ENCODE results near the gene PSTPIP2.

DNA sequence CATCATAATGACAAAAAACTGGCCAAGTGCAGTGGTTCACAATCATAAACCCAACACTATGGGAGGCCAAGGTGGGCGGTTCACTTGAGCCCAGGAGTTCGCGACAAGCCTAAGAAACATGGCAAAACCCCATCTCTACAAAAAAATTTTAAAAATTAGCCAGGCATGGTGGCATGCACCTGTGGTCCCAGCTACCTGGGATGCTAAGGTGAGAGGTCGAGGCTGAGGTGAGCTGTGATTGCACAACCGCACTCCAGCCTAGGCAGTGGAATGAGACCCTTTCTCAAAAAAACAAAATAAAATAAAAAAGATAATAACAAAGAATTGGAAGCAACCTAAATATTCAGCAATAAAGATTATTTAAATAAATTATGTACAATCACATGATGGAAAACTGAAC is 21.8 kb downstream of the PSTPIP2 start:
- TF ChIP-seq, protein P1, sequence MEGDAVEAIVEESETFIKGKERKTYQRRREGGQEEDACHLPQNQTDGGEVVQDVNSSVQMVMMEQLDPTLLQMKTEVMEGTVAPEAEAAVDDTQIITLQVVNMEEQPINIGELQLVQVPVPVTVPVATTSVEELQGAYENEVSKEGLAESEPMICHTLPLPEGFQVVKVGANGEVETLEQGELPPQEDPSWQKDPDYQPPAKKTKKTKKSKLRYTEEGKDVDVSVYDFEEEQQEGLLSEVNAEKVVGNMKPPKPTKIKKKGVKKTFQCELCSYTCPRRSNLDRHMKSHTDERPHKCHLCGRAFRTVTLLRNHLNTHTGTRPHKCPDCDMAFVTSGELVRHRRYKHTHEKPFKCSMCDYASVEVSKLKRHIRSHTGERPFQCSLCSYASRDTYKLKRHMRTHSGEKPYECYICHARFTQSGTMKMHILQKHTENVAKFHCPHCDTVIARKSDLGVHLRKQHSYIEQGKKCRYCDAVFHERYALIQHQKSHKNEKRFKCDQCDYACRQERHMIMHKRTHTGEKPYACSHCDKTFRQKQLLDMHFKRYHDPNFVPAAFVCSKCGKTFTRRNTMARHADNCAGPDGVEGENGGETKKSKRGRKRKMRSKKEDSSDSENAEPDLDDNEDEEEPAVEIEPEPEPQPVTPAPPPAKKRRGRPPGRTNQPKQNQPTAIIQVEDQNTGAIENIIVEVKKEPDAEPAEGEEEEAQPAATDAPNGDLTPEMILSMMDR (IDR thresholded peaks at IDR 0.05; ENCODE audit: low read depth, low read length) = no peak
- no peak for TF ChIP-seq EZH2phosphoT487 (IDR thresholded peaks at IDR 0.05; ENCODE audit: low read depth)
